Stimulated activated CD4-positive, alpha-beta T cell treated with anti-CD3 and anti-CD28 coated beads, TNF-alpha, amount 100 ng/mL, for 1 hour (primary cell): ENCODE results near the gene PDXDC1.
"Not testable (repeated sequence)": the region's sequence is repeated elsewhere in the genome, so short reads cannot be mapped to it uniquely, and the experiment has no call there.

ENCODE experiments used
- DNase-seq, 3 donors: peaks; one replicate each; pipeline ENCODE4 v3.0.0-alpha.2; 2020; ENCODE audit warnings: low read depth in 3 of 3, low spot score in 1 of 3

The PDXDC1 gene, protein sequence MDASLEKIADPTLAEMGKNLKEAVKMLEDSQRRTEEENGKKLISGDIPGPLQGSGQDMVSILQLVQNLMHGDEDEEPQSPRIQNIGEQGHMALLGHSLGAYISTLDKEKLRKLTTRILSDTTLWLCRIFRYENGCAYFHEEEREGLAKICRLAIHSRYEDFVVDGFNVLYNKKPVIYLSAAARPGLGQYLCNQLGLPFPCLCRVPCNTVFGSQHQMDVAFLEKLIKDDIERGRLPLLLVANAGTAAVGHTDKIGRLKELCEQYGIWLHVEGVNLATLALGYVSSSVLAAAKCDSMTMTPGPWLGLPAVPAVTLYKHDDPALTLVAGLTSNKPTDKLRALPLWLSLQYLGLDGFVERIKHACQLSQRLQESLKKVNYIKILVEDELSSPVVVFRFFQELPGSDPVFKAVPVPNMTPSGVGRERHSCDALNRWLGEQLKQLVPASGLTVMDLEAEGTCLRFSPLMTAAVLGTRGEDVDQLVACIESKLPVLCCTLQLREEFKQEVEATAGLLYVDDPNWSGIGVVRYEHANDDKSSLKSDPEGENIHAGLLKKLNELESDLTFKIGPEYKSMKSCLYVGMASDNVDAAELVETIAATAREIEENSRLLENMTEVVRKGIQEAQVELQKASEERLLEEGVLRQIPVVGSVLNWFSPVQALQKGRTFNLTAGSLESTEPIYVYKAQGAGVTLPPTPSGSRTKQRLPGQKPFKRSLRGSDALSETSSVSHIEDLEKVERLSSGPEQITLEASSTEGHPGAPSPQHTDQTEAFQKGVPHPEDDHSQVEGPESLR

DNA sequence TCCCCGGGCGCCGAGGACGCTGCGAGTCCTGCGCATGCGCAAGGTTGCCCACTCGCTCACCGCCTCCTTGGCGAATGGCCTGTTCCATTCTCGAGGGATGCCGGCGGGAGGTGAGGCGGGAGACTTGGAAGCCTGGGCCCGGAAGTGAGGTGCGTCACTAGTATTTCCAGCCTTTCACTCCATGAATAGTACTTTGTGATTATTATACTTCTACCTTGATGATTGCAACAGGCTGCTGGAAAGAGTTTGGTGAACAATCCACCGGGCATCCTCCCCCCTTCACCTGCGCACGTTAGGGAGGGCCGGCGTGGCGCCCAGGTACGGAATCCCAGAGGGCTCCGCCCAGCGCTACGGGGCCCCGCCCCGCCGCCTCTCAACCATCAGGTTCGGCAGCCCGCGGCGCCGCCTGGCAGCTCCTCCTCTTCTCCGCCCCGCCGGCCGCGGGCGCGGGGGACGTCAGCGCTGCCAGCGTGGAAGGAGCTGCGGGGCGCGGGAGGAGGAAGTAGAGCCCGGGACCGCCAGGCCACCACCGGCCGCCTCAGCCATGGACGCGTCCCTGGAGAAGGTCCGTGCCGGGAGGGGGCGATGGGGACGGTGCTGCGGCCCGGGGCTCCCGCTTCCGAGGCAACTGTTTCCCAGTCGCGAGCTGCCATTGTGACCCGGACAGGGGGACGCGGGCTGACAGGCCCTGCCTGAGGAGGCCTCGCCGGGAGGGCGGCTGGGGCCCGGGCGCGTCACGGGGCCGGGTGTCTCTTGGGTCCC lies at the start of gene PDXDC1:
Gene PDXDC1, plus strand, starts transcription at position 371 of the 762 bp plus-strand sequence. Its CDS starts 174 bp downstream, at position 545.
- peak; percentile 93 to 97 (median 97) for DNase-seq

- DNase-seq, result not testable (repeated sequence)
Observed at GRCh38 chr16:14928064-14928714, 46.6 kb upstream of the PDXDC1 start.

- DNase-seq, result not testable (repeated sequence)
Observed at GRCh38 chr16:14929176-14929575, 45.6 kb upstream of the PDXDC1 start.

DNA sequence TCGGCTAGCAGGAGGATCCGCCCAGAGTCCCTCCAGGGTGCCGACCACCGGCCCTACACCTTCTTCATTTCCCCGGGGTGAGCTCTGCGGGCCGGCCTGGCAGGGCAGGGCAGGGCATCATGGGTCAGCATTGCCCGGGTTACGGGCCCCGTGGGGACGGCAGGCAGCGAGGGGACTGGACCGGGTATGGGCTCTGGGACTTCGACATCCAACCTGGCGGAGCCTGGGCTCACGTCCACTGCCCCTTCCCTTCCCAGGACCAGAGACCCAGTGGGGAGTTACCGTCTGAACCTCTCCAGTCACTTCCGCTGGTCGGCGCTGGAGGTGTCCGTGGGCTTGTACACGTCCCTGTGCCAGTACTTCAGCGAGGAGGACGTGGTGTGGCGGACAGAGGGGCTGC lies 44.6 kb upstream of the PDXDC1 start:
- not testable (repeated sequence) for DNase-seq

GRCh38 chr16:14930971-14931370 lies 43.9 kb upstream of the PDXDC1 start:
- DNase-seq, result not testable (repeated sequence)

GRCh38 chr16:14932581-14933375 lies 42.0 kb upstream of the PDXDC1 start:
- DNase-seq, result not testable (repeated sequence)

GRCh38 chr16:14937143-14937542 lies 37.7 kb upstream of the PDXDC1 start, which contains the start of gene NPIPA1:
Gene NPIPA1 (plus strand): TSS chr16:14937443. CDS start chr16:14937443, 0 bp downstream.
- not testable (repeated sequence) for DNase-seq

GRCh38 chr16:14937994-14938393 lies 36.8 kb upstream of the PDXDC1 start:
- not testable (repeated sequence) for DNase-seq

GRCh38 chr16:14942686-14943085 lies 32.1 kb upstream of the PDXDC1 start:
- not testable (repeated sequence) for DNase-seq

DNA sequence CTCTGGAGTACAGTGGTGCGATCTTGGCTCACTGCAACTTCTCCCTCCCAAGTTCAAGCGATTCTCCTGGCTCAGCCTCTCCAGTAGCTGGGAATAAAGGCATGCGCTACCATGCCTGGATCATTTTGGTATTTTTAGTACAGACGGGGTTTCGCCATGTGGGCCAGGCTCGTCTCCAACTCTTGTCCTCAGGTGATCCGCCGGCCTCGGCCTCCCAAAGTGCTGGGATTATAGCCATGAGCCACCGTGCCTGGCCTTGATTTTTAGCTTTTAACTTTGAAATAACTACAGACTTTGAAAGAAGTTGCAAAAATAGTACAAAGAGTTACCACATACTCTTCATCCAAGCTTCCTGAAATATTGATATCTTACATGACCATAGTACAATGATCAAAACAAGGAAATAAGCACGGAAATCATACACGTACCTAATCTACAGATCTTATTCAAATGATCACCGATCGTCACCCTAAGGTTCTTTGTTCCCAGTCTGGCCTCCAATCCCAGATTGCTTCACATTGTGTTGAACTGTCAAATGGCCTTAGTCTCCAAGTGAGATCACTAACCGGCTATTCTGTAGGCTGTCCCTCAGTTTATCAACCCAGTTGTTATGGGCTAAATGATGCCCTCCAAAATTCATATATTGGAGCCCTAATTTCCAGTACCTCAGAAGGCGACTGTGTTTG lies 19.1 kb upstream of the PDXDC1 start:
- DNase-seq, result no peak

GRCh38 chr16:14957576-14958322 lies 17.1 kb upstream of the PDXDC1 start:
- no peak for DNase-seq

DNA sequence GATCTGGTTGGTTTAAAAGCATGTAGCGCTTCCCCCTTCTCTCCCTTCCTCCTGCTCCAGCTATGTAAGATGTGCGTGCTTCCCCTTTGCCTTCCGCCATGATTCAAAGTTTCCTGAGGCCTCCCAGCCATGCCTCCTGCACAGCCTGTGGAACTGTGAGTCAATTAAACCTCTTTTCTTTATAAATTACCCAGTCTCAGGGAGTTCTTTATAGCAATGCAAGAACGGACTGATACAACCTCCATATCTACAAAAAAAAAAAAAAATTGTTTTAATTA lies 16.6 kb upstream of the PDXDC1 start:
- no peak for DNase-seq

DNA sequence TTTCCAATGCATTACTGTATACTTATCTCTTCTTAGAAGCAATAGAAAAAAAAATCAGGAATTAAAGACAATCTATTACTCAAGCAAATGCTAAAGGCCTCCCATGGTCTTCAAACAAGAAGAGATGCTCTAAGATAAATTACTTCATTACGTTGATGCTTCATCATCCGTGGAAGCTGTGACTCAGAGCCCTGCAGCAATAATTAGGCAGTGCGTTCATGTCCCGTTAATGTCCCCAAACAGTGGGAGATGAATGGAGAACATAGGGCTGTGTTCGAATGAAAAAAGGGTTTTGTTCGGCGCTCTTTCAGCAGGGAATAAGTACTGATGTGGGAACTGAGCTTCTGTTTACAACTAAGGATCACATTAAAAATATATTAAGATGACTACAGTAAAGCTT lies 15.9 kb upstream of the PDXDC1 start:
- DNase-seq, result no peak

GRCh38 chr16:14961405-14962186 lies 13.2 kb upstream of the PDXDC1 start:
- no peak for DNase-seq

DNA sequence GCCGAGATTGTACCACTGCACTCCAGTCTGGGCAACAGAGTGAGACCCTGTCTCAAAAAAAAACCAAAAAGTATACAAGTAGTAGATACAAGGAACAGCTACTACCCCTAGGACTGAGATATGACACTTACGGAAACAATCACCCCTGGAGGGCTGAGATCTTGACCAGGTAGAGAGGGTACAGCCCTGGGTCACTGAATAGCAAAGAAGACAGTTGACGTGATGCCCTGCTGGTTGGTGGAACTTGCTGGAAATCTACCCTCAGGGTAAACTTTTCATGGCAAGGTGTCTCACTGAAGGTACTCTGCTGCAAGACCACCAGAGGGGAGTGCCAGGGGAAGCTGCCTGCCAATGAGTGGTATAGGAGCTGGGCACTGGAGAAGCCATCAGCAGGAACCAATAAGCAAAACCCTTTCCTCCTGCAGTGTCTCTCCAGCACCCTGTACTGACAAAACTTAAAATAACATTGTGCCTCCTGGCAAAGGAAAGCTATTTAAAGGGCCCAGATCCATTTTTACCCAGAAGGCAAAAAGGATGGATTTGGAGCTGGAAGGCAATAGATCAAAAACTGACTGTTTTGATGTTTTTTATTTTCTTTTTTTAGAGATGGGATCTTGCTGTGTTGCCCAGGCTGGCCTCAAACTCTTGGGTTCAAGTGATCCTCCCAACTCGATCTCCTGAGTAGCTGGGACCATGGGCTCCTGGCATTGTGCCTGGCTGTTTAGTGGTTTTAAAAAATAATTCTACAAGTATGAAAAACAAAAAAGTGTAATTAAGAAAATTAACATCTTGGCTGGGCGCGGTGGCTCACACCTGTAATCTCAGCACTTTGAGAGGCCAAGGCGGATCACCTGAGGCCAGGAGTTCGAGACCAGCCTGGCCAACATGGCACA lies 11.3 kb upstream of the PDXDC1 start:
- DNase-seq, result no peak

DNA sequence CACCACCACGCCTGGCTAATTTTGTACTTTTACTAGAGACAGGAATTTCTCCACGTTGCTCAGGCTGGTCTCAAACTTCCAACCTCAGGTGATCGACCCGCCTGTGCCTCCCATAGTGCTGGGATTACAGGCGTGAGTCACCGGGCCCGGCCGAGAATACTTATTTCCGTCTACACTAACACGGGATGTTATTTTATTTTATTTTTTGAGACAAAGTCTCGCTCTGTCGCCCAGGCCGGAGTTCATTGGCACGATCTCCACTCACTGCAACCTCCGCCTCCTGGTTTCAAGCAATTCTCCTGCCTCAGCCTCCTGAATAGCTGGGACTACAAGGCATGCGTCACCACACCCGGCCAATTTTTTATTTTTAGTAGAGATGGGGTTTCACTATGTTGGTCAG lies 9.5 kb upstream of the PDXDC1 start:
- DNase-seq, result no peak

GRCh38 chr16:14969795-14970194 lies 5.0 kb upstream of the PDXDC1 start:
- not testable (repeated sequence) for DNase-seq
